HEK293 (cell line): ENCODE measurements around the gene IST1.

ENCODE experiments used
- CTCF ChIA-PET: fragments of 350-600 bp; formaldehyde crosslinking; extraction: SDS; loops from one replicate; lab custom pipeline; 2021; ENCODE audit warnings: antibody characterized with exemption; lab: Yijun Ruan, JAX
- POLR2A ChIA-PET: fragments of 300-600 bp; formaldehyde crosslinking; extraction: SDS; loops from one replicate; lab custom pipeline; 2020; ENCODE audit warnings: antibody characterized with exemption, inconsistent platforms; lab: Yijun Ruan, JAX
- H3K27ac ChIP-seq: fragments of 200-500 bp; sonication (Bioruptor generic); 2 replicates; pipeline ENCODE4 v1.5.1; 2014; ENCODE audit warnings: low read depth, low read length, control low read depth, inconsistent platforms; ENCODE audit errors: extremely low read depth
- H3K36me3 ChIP-seq, 2 experiments: fragments of 200-500 bp in 1 of 2; sonication (Bioruptor generic) in 1 of 2; 1 replicate in 1 of 2; 2 replicates in 1 of 2; pipeline ENCODE4 v1.5.1; 2014 to 2017; ENCODE audit warnings: inconsistent platforms in 2 of 2, low read length in 2 of 2; ENCODE audit not compliant: control insufficient read depth in 2 of 2, insufficient read depth in 1 of 2
- H3K4me1 ChIP-seq: fragments of 200-500 bp; sonication (Bioruptor generic); 2 replicates; pipeline ENCODE4 v1.5.1; 2014; ENCODE audit warnings: mild to moderate bottlenecking, low read length, inconsistent platforms; ENCODE audit not compliant: control insufficient read depth, insufficient read depth
- H3K4me3 ChIP-seq: 2 replicates; pipeline ENCODE4 v1.5.1; 2011; ENCODE audit warnings: low read depth, mild to moderate bottlenecking, control low read depth, low read length, moderate library complexity
- H3K9me3 ChIP-seq: fragments of 200-500 bp; sonication (Bioruptor generic); 2 replicates; pipeline ENCODE4 v1.5.1; 2014; ENCODE audit warnings: low read depth, low read length, inconsistent platforms; ENCODE audit not compliant: control insufficient read depth, insufficient read depth
- HOXC10 ChIP-seq: sonication (generic); formaldehyde crosslinking; IDR thresholded peaks from 2 replicates; pipeline ENCODE4 v1.8.1; 2023; ENCODE audit warnings: mild to moderate bottlenecking, missing genetic modification reagents
- OVOL3 ChIP-seq: fragments of 450-650 bp; formaldehyde crosslinking; IDR thresholded peaks from 2 replicates; pipeline ENCODE4 v1.5.1; 2016; ENCODE audit warnings: missing biosample characterization, missing genetic modification characterization
- SP3 ChIP-seq: fragments of 450-650 bp; formaldehyde crosslinking; IDR thresholded peaks from 2 replicates; pipeline ENCODE4 v1.5.1; 2016; ENCODE audit warnings: missing biosample characterization, missing genetic modification characterization
- ZBTB20 ChIP-seq: fragments of 450-650 bp; formaldehyde crosslinking; IDR thresholded peaks from 2 replicates; pipeline ENCODE4 v1.5.1; 2016; ENCODE audit warnings: missing biosample characterization, missing genetic modification characterization
- ZBTB8A ChIP-seq: fragments of 450-650 bp; formaldehyde crosslinking; IDR thresholded peaks from 2 replicates; pipeline ENCODE4 v1.5.1; 2016; ENCODE audit warnings: missing biosample characterization, missing genetic modification characterization
- ZNF112 ChIP-seq: fragments of 450-650 bp; formaldehyde crosslinking; IDR thresholded peaks from 2 replicates; pipeline ENCODE4 v1.5.0; 2017; ENCODE audit warnings: missing biosample characterization, missing genetic modification characterization
- ZNF114 ChIP-seq: fragments of 450-650 bp; formaldehyde crosslinking; IDR thresholded peaks from 2 replicates; pipeline ENCODE4 v1.5.0; 2017; ENCODE audit warnings: missing biosample characterization, missing genetic modification characterization
- ZNF221 ChIP-seq: fragments of 450-650 bp; formaldehyde crosslinking; IDR thresholded peaks from 2 replicates; pipeline ENCODE4 v1.5.1; 2017; ENCODE audit warnings: missing biosample characterization, missing genetic modification characterization, borderline replicate concordance
- ZNF776 ChIP-seq: fragments of 450-650 bp; formaldehyde crosslinking; IDR thresholded peaks from 2 replicates; pipeline ENCODE4 v1.5.0; 2017; ENCODE audit warnings: missing biosample characterization, missing genetic modification characterization, borderline replicate concordance
- ZNF777 ChIP-seq: fragments of 450-650 bp; formaldehyde crosslinking; IDR thresholded peaks from 2 replicates; pipeline ENCODE4 v1.5.1; 2017; ENCODE audit warnings: missing biosample characterization, missing genetic modification characterization, borderline replicate concordance
- TF ChIP-seq, protein P1 (sequence below): fragments of 450-650 bp; formaldehyde crosslinking; IDR thresholded peaks from 2 replicates; pipeline ENCODE4 v1.5.1; 2016; ENCODE audit warnings: missing biosample characterization, missing genetic modification characterization
- TF ChIP-seq, protein P2 (sequence below): fragments of 450-650 bp; formaldehyde crosslinking; IDR thresholded peaks from 2 replicates; pipeline ENCODE4 v1.5.1; 2016; ENCODE audit warnings: missing biosample characterization, missing genetic modification characterization, low read depth
- TF ChIP-seq, protein P3 (sequence below): fragments of 450-650 bp; formaldehyde crosslinking; IDR thresholded peaks from 2 replicates; pipeline ENCODE4 v1.5.1; 2016; ENCODE audit warnings: missing biosample characterization, missing genetic modification characterization
- TF ChIP-seq, protein P4 (sequence below): fragments of 450-650 bp; formaldehyde crosslinking; IDR thresholded peaks from 2 replicates; pipeline ENCODE4 v1.5.1; 2016; ENCODE audit warnings: missing biosample characterization, missing genetic modification characterization

IST1 gene

GRCh38 chr16:71952825-71953224, 57.5 kb downstream of the IST1 start:
- no peaks in the 10 kb centered on the region for H3K4me1 ChIP-seq
- H3K36me3 ChIP-seq: no peaks in the 10 kb centered on the region
- H3K27ac ChIP-seq: no peak overlapping the region
- ChIA-PET CTCF (no interaction called here), POLR2A (no interaction called here)
- H3K4me3 ChIP-seq: no peak overlapping the region
- H3K9me3 ChIP-seq: no peaks in the 10 kb centered on the region
- TF ChIP-seq, protein P1, sequence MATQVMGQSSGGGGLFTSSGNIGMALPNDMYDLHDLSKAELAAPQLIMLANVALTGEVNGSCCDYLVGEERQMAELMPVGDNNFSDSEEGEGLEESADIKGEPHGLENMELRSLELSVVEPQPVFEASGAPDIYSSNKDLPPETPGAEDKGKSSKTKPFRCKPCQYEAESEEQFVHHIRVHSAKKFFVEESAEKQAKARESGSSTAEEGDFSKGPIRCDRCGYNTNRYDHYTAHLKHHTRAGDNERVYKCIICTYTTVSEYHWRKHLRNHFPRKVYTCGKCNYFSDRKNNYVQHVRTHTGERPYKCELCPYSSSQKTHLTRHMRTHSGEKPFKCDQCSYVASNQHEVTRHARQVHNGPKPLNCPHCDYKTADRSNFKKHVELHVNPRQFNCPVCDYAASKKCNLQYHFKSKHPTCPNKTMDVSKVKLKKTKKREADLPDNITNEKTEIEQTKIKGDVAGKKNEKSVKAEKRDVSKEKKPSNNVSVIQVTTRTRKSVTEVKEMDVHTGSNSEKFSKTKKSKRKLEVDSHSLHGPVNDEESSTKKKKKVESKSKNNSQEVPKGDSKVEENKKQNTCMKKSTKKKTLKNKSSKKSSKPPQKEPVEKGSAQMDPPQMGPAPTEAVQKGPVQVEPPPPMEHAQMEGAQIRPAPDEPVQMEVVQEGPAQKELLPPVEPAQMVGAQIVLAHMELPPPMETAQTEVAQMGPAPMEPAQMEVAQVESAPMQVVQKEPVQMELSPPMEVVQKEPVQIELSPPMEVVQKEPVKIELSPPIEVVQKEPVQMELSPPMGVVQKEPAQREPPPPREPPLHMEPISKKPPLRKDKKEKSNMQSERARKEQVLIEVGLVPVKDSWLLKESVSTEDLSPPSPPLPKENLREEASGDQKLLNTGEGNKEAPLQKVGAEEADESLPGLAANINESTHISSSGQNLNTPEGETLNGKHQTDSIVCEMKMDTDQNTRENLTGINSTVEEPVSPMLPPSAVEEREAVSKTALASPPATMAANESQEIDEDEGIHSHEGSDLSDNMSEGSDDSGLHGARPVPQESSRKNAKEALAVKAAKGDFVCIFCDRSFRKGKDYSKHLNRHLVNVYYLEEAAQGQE (tag by site-specific recombination): no peak
- TF ChIP-seq ZBTB8A (tag by site-specific recombination): no peak
- no peak for TF ChIP-seq ZNF221 (tag by site-specific recombination)
- TF ChIP-seq SP3: no peak
- no peak for TF ChIP-seq ZBTB20 (tag by site-specific recombination)
- TF ChIP-seq, protein P2, sequence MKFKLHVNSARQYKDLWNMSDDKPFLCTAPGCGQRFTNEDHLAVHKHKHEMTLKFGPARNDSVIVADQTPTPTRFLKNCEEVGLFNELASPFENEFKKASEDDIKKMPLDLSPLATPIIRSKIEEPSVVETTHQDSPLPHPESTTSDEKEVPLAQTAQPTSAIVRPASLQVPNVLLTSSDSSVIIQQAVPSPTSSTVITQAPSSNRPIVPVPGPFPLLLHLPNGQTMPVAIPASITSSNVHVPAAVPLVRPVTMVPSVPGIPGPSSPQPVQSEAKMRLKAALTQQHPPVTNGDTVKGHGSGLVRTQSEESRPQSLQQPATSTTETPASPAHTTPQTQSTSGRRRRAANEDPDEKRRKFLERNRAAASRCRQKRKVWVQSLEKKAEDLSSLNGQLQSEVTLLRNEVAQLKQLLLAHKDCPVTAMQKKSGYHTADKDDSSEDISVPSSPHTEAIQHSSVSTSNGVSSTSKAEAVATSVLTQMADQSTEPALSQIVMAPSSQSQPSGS (tag by site-specific recombination): no peak
- no peak for TF ChIP-seq ZNF112
- no peak for TF ChIP-seq HOXC10 (CRISPR knock-in tag)
- TF ChIP-seq, protein P3, sequence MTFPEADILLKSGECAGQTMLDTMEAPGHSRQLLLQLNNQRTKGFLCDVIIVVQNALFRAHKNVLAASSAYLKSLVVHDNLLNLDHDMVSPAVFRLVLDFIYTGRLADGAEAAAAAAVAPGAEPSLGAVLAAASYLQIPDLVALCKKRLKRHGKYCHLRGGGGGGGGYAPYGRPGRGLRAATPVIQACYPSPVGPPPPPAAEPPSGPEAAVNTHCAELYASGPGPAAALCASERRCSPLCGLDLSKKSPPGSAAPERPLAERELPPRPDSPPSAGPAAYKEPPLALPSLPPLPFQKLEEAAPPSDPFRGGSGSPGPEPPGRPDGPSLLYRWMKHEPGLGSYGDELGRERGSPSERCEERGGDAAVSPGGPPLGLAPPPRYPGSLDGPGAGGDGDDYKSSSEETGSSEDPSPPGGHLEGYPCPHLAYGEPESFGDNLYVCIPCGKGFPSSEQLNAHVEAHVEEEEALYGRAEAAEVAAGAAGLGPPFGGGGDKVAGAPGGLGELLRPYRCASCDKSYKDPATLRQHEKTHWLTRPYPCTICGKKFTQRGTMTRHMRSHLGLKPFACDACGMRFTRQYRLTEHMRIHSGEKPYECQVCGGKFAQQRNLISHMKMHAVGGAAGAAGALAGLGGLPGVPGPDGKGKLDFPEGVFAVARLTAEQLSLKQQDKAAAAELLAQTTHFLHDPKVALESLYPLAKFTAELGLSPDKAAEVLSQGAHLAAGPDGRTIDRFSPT: no peak
- TF ChIP-seq OVOL3: no peak
- TF ChIP-seq ZNF114 (tag by site-specific recombination): no peak
- TF ChIP-seq, protein P4, sequence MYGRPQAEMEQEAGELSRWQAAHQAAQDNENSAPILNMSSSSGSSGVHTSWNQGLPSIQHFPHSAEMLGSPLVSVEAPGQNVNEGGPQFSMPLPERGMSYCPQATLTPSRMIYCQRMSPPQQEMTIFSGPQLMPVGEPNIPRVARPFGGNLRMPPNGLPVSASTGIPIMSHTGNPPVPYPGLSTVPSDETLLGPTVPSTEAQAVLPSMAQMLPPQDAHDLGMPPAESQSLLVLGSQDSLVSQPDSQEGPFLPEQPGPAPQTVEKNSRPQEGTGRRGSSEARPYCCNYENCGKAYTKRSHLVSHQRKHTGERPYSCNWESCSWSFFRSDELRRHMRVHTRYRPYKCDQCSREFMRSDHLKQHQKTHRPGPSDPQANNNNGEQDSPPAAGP (tag by site-specific recombination): no peak
- TF ChIP-seq ZNF776 (tag by site-specific recombination): no peak

DNA sequence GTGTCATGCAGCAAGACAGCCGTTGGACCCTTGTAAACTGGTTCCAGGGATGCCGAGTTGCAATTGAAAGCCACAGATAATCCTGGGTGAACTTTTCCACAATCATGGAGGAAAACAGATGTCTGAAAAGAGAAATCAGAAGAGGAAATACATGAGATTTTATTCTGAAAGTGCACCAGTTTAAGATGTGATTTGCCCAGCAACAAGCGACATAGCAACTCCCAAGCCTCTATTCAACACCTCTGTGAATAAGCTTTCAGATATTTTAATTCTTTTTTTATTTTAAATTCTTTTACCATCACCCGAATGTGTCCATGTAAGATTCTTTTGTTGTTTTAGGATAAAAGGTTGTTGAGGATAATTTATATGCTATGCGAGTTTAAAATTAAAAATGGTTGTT, 58.8 kb downstream of the IST1 start:
- Histone ChIP-seq H3K36me3 (no peaks in the 10 kb centered on the region), H3K9me3 (no peaks in the 10 kb centered on the region), H3K4me3 (no peak overlapping the region), H3K27ac (no peak overlapping the region), H3K4me1 (no peaks in the 10 kb centered on the region)
- no peak for TF ChIP-seq ZNF777 (tag by site-specific recombination)
- POLR2A ChIA-PET: interaction anchor here (0.6 kb wide), 1 partner anchor 696 kb away, joined by 4 read pairs; no protein-coding TSS in a partner anchor
- CTCF ChIA-PET: interaction anchor here (1.0 kb wide), 1 partner anchor 72 kb away, joined by 4 read pairs; no protein-coding TSS in a partner anchor
